Thymus (tissue), 11 donors: ENCODE measurements around the gene GLP2R. TPM values are rescaled to one million over a fixed set of nuclear protein-coding genes. Genes with fewer than 3 reads are reported as not detected.

ENCODE experiments used
- DNase-seq, 9 donors: peaks; one replicate each; pipeline ENCODE4 v3.0.0-alpha.2; 2013; ENCODE audit warnings: low spot score in 9 of 9, low read depth in 6 of 9, missing footprints in 1 of 9
- H3K27ac ChIP-seq, 2 donors: one replicate each; pipeline ENCODE4 v1.5.1; 2013; ENCODE audit warnings: control low read depth in 1 of 2, low read depth in 1 of 2, low read length in 1 of 2, mild to moderate bottlenecking in 1 of 2, moderate library complexity in 1 of 2
- H3K27me3 ChIP-seq, 2 donors: one replicate each; pipeline ENCODE4 v1.5.1; 2013; ENCODE audit warnings: low read length in 1 of 2; ENCODE audit not compliant: control insufficient read depth in 2 of 2, insufficient read depth in 1 of 2
- H3K36me3 ChIP-seq, 2 donors: one replicate each; pipeline ENCODE4 v1.5.1; 2013; ENCODE audit warnings: low read length in 1 of 2, mild to moderate bottlenecking in 1 of 2, moderate library complexity in 1 of 2; ENCODE audit not compliant: control insufficient read depth in 2 of 2, insufficient read depth in 2 of 2
- H3K4me1 ChIP-seq, 2 donors: one replicate each; pipeline ENCODE4 v1.5.1; 2013; ENCODE audit warnings: low read length in 2 of 2; ENCODE audit not compliant: control insufficient read depth in 2 of 2, insufficient read depth in 2 of 2
- H3K4me3 ChIP-seq, 2 donors: one replicate each; pipeline ENCODE4 v1.5.1; 2013; ENCODE audit warnings: low read length in 2 of 2, control low read depth in 1 of 2, mild to moderate bottlenecking in 1 of 2
- H3K9me3 ChIP-seq, 2 donors: one replicate each; pipeline ENCODE4 v1.5.1; 2013; ENCODE audit warnings: low read length in 1 of 2, mild to moderate bottlenecking in 1 of 2; ENCODE audit not compliant: control insufficient read depth in 2 of 2, insufficient read depth in 1 of 2
- WGBS: extraction: QIAGEN DNeasy Blood & Tissue Kit; methylation state at CpG from one replicate; pipeline ENCODE4 v1.1.7; 2013; 5-methylcytosine and 5-hydroxymethylcytosine counted together
- polyA plus RNA-seq: library from polyadenylated mRNA; stranded (reverse); fragments of 200-250 nt; gene quantifications from one replicate; pipeline ENCODE4 v1.2.3, GENCODE V29; 2013
- total RNA-seq: library from RNA; stranded (reverse); fragments of 120-200 nt; gene quantifications from one replicate; pipeline ENCODE4 v1.2.4, GENCODE V29; 2013
- donor health status: healthy.

Gene GLP2R
- total and polyA plus RNA-seq, 2 donors, result 0.05 to 0.09 TPM

GRCh38 chr17:9792181-9792840 lies 33.4 kb upstream of the GLP2R start:
- DNase-seq, result no peak
- H3K27ac ChIP-seq, result no peak overlapping the region
- 95% methylated on average over 15 of the region's 15 CpGs for WGBS
- H3K4me3 ChIP-seq, result no peak overlapping the region
- no peaks in the 10 kb centered on the region for H3K27me3 ChIP-seq
- H3K9me3 ChIP-seq, result no peaks in the 10 kb centered on the region
- H3K36me3 ChIP-seq, result no peaks in the 10 kb centered on the region
- H3K4me1 ChIP-seq, result no peaks in the 10 kb centered on the region

- Histone ChIP-seq H3K36me3 (no peaks in the 10 kb centered on the region), H3K4me3 (no peak overlapping the region), H3K27me3 (no peaks in the 10 kb centered on the region), H3K4me1 (no peaks in the 10 kb centered on the region), H3K9me3 (no peaks in the 10 kb centered on the region), H3K27ac (no peak overlapping the region)
- 90% methylated on average over 3 of the region's 3 CpGs for WGBS
- no peak for DNase-seq
These were observed 27.7 kb upstream of the GLP2R start for GRCh38 chr17:9798008-9798407.

DNA sequence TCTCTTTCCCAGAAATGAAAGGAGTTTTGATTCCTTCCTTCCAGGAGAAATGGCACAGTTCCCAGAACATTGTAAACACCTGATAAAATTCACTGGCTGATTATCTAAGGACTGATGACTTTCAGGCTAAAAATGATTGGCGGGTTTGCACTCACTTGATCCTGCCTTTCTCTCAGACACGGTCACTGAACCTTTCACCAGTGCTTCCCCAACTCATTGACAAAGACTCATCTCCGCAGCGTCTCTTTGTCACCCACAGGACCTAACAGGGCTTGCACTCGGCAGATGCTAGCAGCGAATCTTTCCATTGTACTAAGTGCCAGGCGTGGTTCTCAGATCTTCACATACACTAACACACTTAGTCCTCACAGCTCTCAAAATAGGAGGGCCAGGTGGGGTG lies 27.0 kb upstream of the GLP2R start:
- DNase-seq, result no peak
- Histone ChIP-seq H3K36me3 (no peaks in the 10 kb centered on the region), H3K4me3 (no peak overlapping the region), H3K4me1 (no peaks in the 10 kb centered on the region), H3K9me3 (no peaks in the 10 kb centered on the region), H3K27me3 (no peaks in the 10 kb centered on the region), H3K27ac (no peak overlapping the region)
- 92% methylated on average over 7 of the region's 7 CpGs for WGBS

GRCh38 chr17:9801505-9801904 lies 24.2 kb upstream of the GLP2R start:
- Histone ChIP-seq H3K9me3 (no peaks in the 10 kb centered on the region), H3K27ac (no peak overlapping the region), H3K4me1 (no peaks in the 10 kb centered on the region), H3K4me3 (no peak overlapping the region), H3K27me3 (no peaks in the 10 kb centered on the region), H3K36me3 (no peaks in the 10 kb centered on the region)
- DNase-seq, result no peak
- WGBS, result 80% methylated on average over 2 of the region's 2 CpGs

- H3K4me3 ChIP-seq, result no peak overlapping the region
- no peaks in the 10 kb centered on the region for H3K4me1 ChIP-seq
- no peak overlapping the region for H3K27ac ChIP-seq
- no peaks in the 10 kb centered on the region for H3K9me3 ChIP-seq
- 75% methylated on average over 13 of the region's 13 CpGs for WGBS
- DNase-seq, result no peak
- no peaks in the 10 kb centered on the region for H3K36me3 ChIP-seq
- no peaks in the 10 kb centered on the region for H3K27me3 ChIP-seq
These were observed 23.4 kb upstream of the GLP2R start for GRCh38 chr17:9802294-9802693.

GRCh38 chr17:9802697-9803096 lies 23.0 kb upstream of the GLP2R start:
- H3K36me3 ChIP-seq, result no peaks in the 10 kb centered on the region
- no peaks in the 10 kb centered on the region for H3K4me1 ChIP-seq
- no peak for DNase-seq
- H3K27ac ChIP-seq, result no peak overlapping the region
- H3K27me3 ChIP-seq, result no peaks in the 10 kb centered on the region
- no peaks in the 10 kb centered on the region for H3K9me3 ChIP-seq
- WGBS, result 67% methylated on average over 4 of the region's 4 CpGs
- no peak overlapping the region for H3K4me3 ChIP-seq

DNA sequence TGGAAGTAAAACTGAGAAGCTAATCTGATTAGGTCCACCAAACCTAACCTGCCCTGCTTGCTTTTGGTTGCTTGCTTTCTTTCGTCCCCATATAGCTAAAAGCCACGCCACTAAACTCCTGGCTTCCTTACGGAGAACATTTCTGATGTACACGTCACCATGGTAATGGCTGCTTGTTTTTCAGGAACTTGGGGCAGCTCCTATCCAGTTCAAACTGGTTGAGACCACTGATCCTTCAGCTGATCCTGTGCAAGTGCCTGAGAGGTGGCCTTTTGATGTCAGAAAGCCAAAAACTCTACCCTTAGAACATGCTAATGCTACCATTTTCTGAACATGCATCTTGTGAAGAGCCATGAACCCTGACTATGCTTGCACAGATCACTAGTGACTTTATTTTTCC lies 20.0 kb upstream of the GLP2R start:
- 27% methylated on average over 4 of the region's 4 CpGs for WGBS
- no peak overlapping the region for H3K27ac ChIP-seq
- H3K27me3 ChIP-seq, result no peaks in the 10 kb centered on the region
- no peaks in the 10 kb centered on the region for H3K9me3 ChIP-seq
- no peak overlapping the region for H3K4me3 ChIP-seq
- no peak for DNase-seq
- no peaks in the 10 kb centered on the region for H3K4me1 ChIP-seq
- no peaks in the 10 kb centered on the region for H3K36me3 ChIP-seq

- H3K4me1 ChIP-seq, result no peaks in the 10 kb centered on the region
- H3K36me3 ChIP-seq, result no peaks in the 10 kb centered on the region
- DNase-seq, result no peak
- no peak overlapping the region for H3K4me3 ChIP-seq
- 94% methylated on average over 6 of the region's 6 CpGs for WGBS
- H3K27me3 ChIP-seq, result no peaks in the 10 kb centered on the region
- no peaks in the 10 kb centered on the region for H3K9me3 ChIP-seq
- H3K27ac ChIP-seq, result no peak overlapping the region
These were observed 19.0 kb upstream of the GLP2R start for GRCh38 chr17:9806699-9807098.

DNA sequence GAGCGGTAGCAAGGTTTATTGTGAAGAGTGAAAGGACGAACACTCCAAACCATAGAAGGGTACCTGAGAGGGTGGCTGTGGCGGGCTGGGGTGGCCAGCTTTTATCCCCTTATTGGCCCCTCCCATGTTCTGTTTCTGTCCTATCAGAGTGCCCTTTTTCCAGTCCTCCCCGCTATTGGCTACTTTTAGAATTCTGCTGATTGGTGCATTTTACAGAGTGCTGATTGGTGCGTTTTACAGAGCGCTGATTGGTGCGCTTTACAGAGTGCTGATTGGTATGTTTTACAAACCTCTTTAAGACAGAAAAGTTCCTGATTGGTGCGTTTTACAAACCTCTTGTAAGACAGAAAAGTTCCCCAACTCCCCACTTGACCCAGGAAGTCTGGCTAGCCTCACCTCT lies 16.3 kb upstream of the GLP2R start:
- WGBS, result 96% methylated on average over 8 of the region's 8 CpGs
- Histone ChIP-seq H3K36me3 (no peaks in the 10 kb centered on the region), H3K27me3 (no peaks in the 10 kb centered on the region), H3K4me1 (no peaks in the 10 kb centered on the region), H3K4me3 (no peak overlapping the region), H3K9me3 (no peaks in the 10 kb centered on the region), H3K27ac (no peak overlapping the region)
- no peak for DNase-seq
